Measurements from ENCODE around the gene RNF144A. TPM values are rescaled to one million over a fixed set of nuclear protein-coding genes. Genes with fewer than 3 reads are reported as not detected.

RNF144A gene
- total and polyA plus RNA-seq, 2 experiments from 2014 or later, result 0.60 to 3.5 TPM

- no peak overlapping the region for H3K9ac ChIP-seq
- no peaks in the 10 kb centered on the region for H3K9me2 ChIP-seq (ENCODE audit: insufficient read depth)
- H3K79me2 ChIP-seq (ENCODE audit: insufficient read depth), result no peaks in the 10 kb centered on the region
- WGBS, 2 experiments (ENCODE audit: low coverage in 1 of 2, low lambda C conversion rate in 2 of 2, missing lambda C conversion rate in 2 of 2), result 20 to 25% methylated on average over 2 of the region's 2 CpGs
- no peak for DNase-seq
- no peaks in the 10 kb centered on the region for H4K20me1 ChIP-seq (ENCODE audit: insufficient read depth)
- no peaks in the 10 kb centered on the region for H3K4me1 ChIP-seq (ENCODE audit: insufficient read depth)
- H3K27ac ChIP-seq, result no peak overlapping the region
- no peak overlapping the region for H2AFZ ChIP-seq
- in situ Hi-C loops (cut with MboI), result no loop called here
- TF ChIP-seq EZH2 (IDR thresholded peaks at IDR 0.05; ENCODE audit: insufficient read depth, poor library complexity, severe bottlenecking) (no peak), EZH2phosphoT487 (IDR thresholded peaks at IDR 0.05; ENCODE audit: insufficient read depth, low read depth) (no peak)
- H3F3A ChIP-seq (ENCODE audit: insufficient read depth), result no peaks in the 10 kb centered on the region
- H3K36me3 ChIP-seq (ENCODE audit: low read depth), result no peaks in the 10 kb centered on the region
- no peak overlapping the region for H3K4me3 ChIP-seq
- no peaks in the 10 kb centered on the region for H3K9me3 ChIP-seq (ENCODE audit: low read depth)
- no peak overlapping the region for H3K4me2 ChIP-seq (ENCODE audit: unreplicated experiment)
- H3K27me3 ChIP-seq (replicated peaks; ENCODE audit: insufficient read depth), result no peaks in the 10 kb centered on the region
Measured at GRCh38 chr2:7060156-7060555, 142.9 kb downstream of the RNF144A start.

GRCh38 chr2:7060631-7061449 is 143.6 kb downstream of the RNF144A start:
- H3K4me3 ChIP-seq, result no peak overlapping the region
- no peak overlapping the region for H3K4me2 ChIP-seq (ENCODE audit: unreplicated experiment)
- WGBS, 2 experiments (ENCODE audit: low coverage in 1 of 2, low lambda C conversion rate in 2 of 2, missing lambda C conversion rate in 2 of 2), result 28 to 32% methylated on average over 8 of the region's 8 CpGs
- H3K27ac ChIP-seq, result no peak overlapping the region
- no peaks in the 10 kb centered on the region for H3K36me3 ChIP-seq (ENCODE audit: low read depth)
- no peak for DNase-seq
- H2AFZ ChIP-seq, result no peak overlapping the region
- no peaks in the 10 kb centered on the region for H3K9me3 ChIP-seq (ENCODE audit: low read depth)
- no peaks in the 10 kb centered on the region for H3K27me3 ChIP-seq (replicated peaks; ENCODE audit: insufficient read depth)
- in situ Hi-C loops (cut with MboI), result no loop called here
- H4K20me1 ChIP-seq (ENCODE audit: insufficient read depth), result no peaks in the 10 kb centered on the region
- no peaks in the 10 kb centered on the region for H3K4me1 ChIP-seq (ENCODE audit: insufficient read depth)
- H3F3A ChIP-seq (ENCODE audit: insufficient read depth), result no peaks in the 10 kb centered on the region
- H3K9ac ChIP-seq, result no peak overlapping the region
- TF ChIP-seq EZH2 (IDR thresholded peaks at IDR 0.05; ENCODE audit: insufficient read depth, poor library complexity, severe bottlenecking), result no peak
- no peak for TF ChIP-seq EZH2phosphoT487 (IDR thresholded peaks at IDR 0.05; ENCODE audit: insufficient read depth, low read depth)
- H3K79me2 ChIP-seq (ENCODE audit: insufficient read depth), result no peaks in the 10 kb centered on the region
- no peaks in the 10 kb centered on the region for H3K9me2 ChIP-seq (ENCODE audit: insufficient read depth)

- TF ChIP-seq EZH2 (IDR thresholded peaks at IDR 0.05; ENCODE audit: insufficient read depth, poor library complexity, severe bottlenecking) (no peak), EZH2phosphoT487 (IDR thresholded peaks at IDR 0.05; ENCODE audit: insufficient read depth, low read depth) (no peak)
- Histone ChIP-seq H2AFZ (no peak overlapping the region), H3F3A (ENCODE audit: insufficient read depth) (no peaks in the 10 kb centered on the region), H3K79me2 (ENCODE audit: insufficient read depth) (no peaks in the 10 kb centered on the region), H3K4me3 (no peak overlapping the region), H3K4me2 (ENCODE audit: unreplicated experiment) (no peak overlapping the region), H3K9me3 (ENCODE audit: low read depth) (no peaks in the 10 kb centered on the region), H3K27me3 (replicated peaks; ENCODE audit: insufficient read depth) (no peaks in the 10 kb centered on the region), H3K4me1 (ENCODE audit: insufficient read depth) (no peaks in the 10 kb centered on the region), H3K36me3 (ENCODE audit: low read depth) (no peaks in the 10 kb centered on the region), H3K27ac (no peak overlapping the region), H3K9me2 (ENCODE audit: insufficient read depth) (no peaks in the 10 kb centered on the region), H4K20me1 (ENCODE audit: insufficient read depth) (no peaks in the 10 kb centered on the region), H3K9ac (no peak overlapping the region)
- in situ Hi-C loops (cut with MboI), result no loop called here
- DNase-seq, result no peak
- WGBS, 2 experiments (ENCODE audit: low coverage in 1 of 2, low lambda C conversion rate in 2 of 2, missing lambda C conversion rate in 2 of 2), result 23 to 34% methylated on average over 3 of the region's 3 CpGs
Measured at GRCh38 chr2:7061450-7061789, 144.2 kb downstream of the RNF144A start.

GRCh38 chr2:7061921-7062320 is 144.7 kb downstream of the RNF144A start:
- WGBS, 2 experiments (ENCODE audit: low coverage in 1 of 2, low lambda C conversion rate in 2 of 2, missing lambda C conversion rate in 2 of 2), result 79 to 85% methylated on average over 3 of the region's 3 CpGs
- no peak overlapping the region for H3K27ac ChIP-seq
- in situ Hi-C loops (cut with MboI), result no loop called here
- no peak overlapping the region for H3K9ac ChIP-seq
- no peak overlapping the region for H2AFZ ChIP-seq
- H3K4me2 ChIP-seq (ENCODE audit: unreplicated experiment), result no peak overlapping the region
- H3K27me3 ChIP-seq (replicated peaks; ENCODE audit: insufficient read depth), result no peaks in the 10 kb centered on the region
- no peaks in the 10 kb centered on the region for H3K79me2 ChIP-seq (ENCODE audit: insufficient read depth)
- H3K36me3 ChIP-seq (ENCODE audit: low read depth), result no peaks in the 10 kb centered on the region
- no peak overlapping the region for H3K4me3 ChIP-seq
- no peaks in the 10 kb centered on the region for H3K9me2 ChIP-seq (ENCODE audit: insufficient read depth)
- TF ChIP-seq EZH2phosphoT487 (IDR thresholded peaks at IDR 0.05; ENCODE audit: insufficient read depth, low read depth) (no peak), EZH2 (IDR thresholded peaks at IDR 0.05; ENCODE audit: insufficient read depth, poor library complexity, severe bottlenecking) (no peak)
- no peak for DNase-seq
- no peaks in the 10 kb centered on the region for H3K9me3 ChIP-seq (ENCODE audit: low read depth)
- no peaks in the 10 kb centered on the region for H3F3A ChIP-seq (ENCODE audit: insufficient read depth)
- no peaks in the 10 kb centered on the region for H4K20me1 ChIP-seq (ENCODE audit: insufficient read depth)
- no peaks in the 10 kb centered on the region for H3K4me1 ChIP-seq (ENCODE audit: insufficient read depth)
